Measurements from ENCODE around the gene SELENBP1.
"Not testable (repeated sequence)": the region's sequence is repeated elsewhere in the genome, so short reads cannot be mapped to it uniquely, and the experiment has no call there.

SELENBP1 gene

GRCh38 chr1:151372058-151372934 lies at the start of gene SELENBP1:
SELENBP1 (minus strand) TSS chr1:151372705; CDS start chr1:151372641, 64 bp downstream.
- DNase-seq, result no peak

- no peak for DNase-seq
Measured at GRCh38 chr1:151419819-151420218, 47.3 kb upstream of the SELENBP1 start.

GRCh38 chr1:151418081-151418480 lies 45.6 kb upstream of the SELENBP1 start:
- no peak for DNase-seq

- DNase-seq, result no peak
Measured at GRCh38 chr1:151416231-151416630, 43.7 kb upstream of the SELENBP1 start.

- no peak for DNase-seq
Measured at GRCh38 chr1:151411884-151412283, 39.4 kb upstream of the SELENBP1 start.

- DNase-seq, result no peak
Measured at GRCh38 chr1:151408891-151409290, 36.4 kb upstream of the SELENBP1 start.

- DNase-seq, result no peak
Measured at GRCh38 chr1:151407304-151407703, 34.8 kb upstream of the SELENBP1 start.

- DNase-seq, result no peak
Measured at GRCh38 chr1:151406176-151406575, 33.7 kb upstream of the SELENBP1 start.

GRCh38 chr1:151405187-151405951 lies 32.9 kb upstream of the SELENBP1 start:
- DNase-seq, result no peak

- DNase-seq, result no peak
Measured at GRCh38 chr1:151403612-151404011, 31.1 kb upstream of the SELENBP1 start.

- DNase-seq, result no peak
Measured at GRCh38 chr1:151402764-151403163, 30.3 kb upstream of the SELENBP1 start.

- DNase-seq, result no peak
Measured at GRCh38 chr1:151401860-151402259, 29.4 kb upstream of the SELENBP1 start.

- no peak for DNase-seq
Measured at GRCh38 chr1:151401125-151401788, 28.8 kb upstream of the SELENBP1 start.

GRCh38 chr1:151399324-151400171 lies 27.0 kb upstream of the SELENBP1 start, which contains the start of gene PSMB4:
PSMB4 (plus strand) TSS chr1:151399573; CDS start chr1:151399588, 15 bp downstream.
- DNase-seq, result peak; percentile 89

GRCh38 chr1:151396265-151396664 lies 23.8 kb upstream of the SELENBP1 start:
- not testable (repeated sequence) for DNase-seq

- DNase-seq, result no peak
Measured at GRCh38 chr1:151393583-151393982, 21.1 kb upstream of the SELENBP1 start.

- DNase-seq, result no peak
Measured at GRCh38 chr1:151391079-151391563, 18.6 kb upstream of the SELENBP1 start.

GRCh38 chr1:151390221-151391078 lies 17.9 kb upstream of the SELENBP1 start:
- DNase-seq, result not testable (repeated sequence)

GRCh38 chr1:151386002-151386401 lies 13.5 kb upstream of the SELENBP1 start:
- no peak for DNase-seq

GRCh38 chr1:151384584-151384983 lies 12.1 kb upstream of the SELENBP1 start:
- DNase-seq, result no peak
